GM19467 (cell line): ENCODE results near the gene VPS13D.
"Not testable (repeated sequence)": the region's sequence is repeated elsewhere in the genome, so short reads cannot be mapped to it uniquely, and the experiment has no call there.

ENCODE experiments used
- ATAC-seq: cut with Tn5 transposase; IDR thresholded peaks from one replicate; pipeline ENCODE4 v1.9.1; 2021; ENCODE audit warnings: mild to moderate bottlenecking, moderate library complexity; ENCODE audit not compliant: unreplicated experiment

VPS13D gene

DNA sequence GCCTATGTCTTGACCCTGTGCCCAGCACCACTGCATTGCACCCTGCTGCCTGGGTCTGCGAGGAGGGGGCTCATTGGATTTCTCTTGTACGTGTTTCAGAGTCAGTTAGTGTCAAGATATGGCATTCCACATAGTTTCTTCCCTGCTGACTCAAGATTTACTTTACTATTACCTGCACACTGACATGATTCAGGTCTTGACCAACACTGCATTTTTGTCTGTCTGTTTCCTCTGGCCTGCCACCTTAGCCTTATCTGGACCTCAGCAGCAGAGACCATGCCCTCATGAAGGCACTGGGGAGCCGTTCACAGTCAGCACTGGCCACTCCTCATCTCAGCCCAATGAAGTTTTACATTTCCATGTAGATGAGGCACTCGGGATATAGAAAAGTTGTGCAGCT, 232.8 kb downstream of the VPS13D start:
- no peak for ATAC-seq

- no peak for ATAC-seq
These were observed 234.2 kb downstream of the VPS13D start for GRCh38 chr1:12464045-12464461.

- ATAC-seq, result no peak
These were observed 234.8 kb downstream of the VPS13D start for GRCh38 chr1:12464598-12465056.

DNA sequence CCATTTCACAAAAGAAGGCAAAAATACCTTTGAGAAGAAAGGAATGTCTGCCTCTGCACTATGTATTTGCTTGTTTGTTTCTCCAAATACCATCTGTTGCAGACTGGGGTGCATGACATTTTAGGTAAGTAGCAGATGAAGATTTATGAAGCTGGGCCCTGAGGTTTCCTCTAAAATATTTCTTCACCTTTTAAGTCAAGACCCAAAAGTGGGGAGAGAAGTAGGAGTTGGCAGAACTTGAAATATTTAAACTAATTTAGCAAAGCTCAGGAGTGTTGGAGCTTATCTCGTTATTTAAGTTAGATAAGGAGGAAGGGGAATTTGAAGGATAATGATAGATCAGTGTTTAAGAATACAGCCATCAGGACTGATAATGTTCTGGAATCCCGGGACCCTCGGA, 235.3 kb downstream of the VPS13D start:
- no peak for ATAC-seq

GRCh38 chr1:12466816-12467215, 237.0 kb downstream of the VPS13D start:
- ATAC-seq, result no peak

GRCh38 chr1:12467570-12468286, 237.9 kb downstream of the VPS13D start:
- no peak for ATAC-seq

DNA sequence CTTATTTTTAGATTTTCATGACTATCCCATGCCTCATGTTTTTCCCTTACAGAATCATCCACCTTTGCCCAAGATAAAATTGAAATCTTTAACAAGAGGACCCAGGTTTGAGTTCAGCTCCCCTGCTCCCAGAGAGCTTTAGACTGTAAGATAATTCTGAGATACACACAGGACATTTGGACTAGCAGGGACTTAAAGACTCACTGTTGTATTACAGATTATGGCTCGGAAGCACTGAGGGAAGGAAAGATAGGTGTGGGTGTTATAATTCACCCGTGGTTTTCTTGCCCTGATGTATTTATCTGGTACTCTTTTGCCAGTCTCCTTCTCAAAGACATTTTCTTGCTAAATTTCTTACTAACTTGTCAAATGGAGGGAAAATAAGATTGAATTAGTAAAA, 238.5 kb downstream of the VPS13D start:
- no peak for ATAC-seq

- ATAC-seq, result no peak
These were observed 239.7 kb downstream of the VPS13D start for GRCh38 chr1:12469493-12469892.

DNA sequence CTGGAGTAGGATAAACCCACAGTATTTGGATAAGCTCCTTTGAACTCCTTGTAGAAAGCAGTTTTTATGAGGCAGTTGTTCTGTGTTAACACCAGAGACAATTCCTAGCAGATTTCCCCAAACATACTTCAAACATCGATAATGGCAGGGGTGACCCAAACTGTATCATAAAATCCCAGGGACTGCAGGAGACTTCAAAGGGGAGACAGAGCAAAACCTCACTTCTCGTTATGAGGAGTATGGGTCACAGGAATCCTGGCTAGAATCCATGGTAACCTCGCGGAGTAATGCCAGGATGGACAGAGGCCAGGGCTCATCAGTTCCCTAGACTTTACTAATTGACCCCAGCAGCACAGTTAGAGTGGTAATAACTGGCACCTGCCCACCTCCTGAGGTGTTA, 240.2 kb downstream of the VPS13D start:
- ATAC-seq, result no peak

- not testable (repeated sequence) for ATAC-seq
These were observed 241.1 kb downstream of the VPS13D start for GRCh38 chr1:12470916-12471315.

- no peak for ATAC-seq
These were observed 242.4 kb downstream of the VPS13D start for GRCh38 chr1:12472156-12472797.

DNA sequence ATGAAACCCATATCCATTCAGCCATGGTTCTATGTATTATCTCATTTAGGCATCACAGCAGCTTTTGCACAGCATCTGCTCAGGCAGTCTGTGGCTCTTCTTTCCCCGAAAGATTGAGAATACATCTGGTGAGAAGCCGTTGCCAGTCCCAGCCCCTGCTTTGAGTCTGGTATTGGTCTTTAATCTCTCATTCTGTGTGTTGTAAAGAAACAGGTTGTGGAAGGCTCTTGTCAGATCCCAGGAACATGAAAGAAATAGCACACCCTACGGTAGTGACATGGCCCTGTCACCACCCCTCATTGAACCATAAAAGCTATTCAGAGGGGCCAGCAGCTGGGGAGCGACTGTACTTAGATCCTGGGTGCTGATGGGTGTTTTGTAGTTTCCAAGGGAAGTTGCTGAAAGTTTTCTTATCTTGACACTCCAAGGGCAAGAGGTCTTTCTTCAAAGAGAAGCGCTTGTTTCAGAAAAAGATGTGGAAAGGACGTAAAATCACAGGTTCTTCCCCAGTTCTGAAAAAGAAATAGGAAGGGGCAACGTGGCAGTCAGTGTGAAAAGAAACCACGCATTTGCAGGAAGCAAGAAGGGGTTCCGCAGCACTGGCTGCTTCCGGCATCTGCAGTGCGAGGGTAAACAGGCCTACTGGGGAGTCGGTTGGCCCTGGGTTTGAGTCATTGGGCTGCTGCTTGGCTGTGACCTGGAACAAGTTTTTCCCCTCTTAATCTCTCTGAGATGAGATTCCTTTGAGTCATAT, 243.1 kb downstream of the VPS13D start:
- no peak for ATAC-seq

GRCh38 chr1:12473596-12474362, 243.9 kb downstream of the VPS13D start:
- no peak for ATAC-seq

DNA sequence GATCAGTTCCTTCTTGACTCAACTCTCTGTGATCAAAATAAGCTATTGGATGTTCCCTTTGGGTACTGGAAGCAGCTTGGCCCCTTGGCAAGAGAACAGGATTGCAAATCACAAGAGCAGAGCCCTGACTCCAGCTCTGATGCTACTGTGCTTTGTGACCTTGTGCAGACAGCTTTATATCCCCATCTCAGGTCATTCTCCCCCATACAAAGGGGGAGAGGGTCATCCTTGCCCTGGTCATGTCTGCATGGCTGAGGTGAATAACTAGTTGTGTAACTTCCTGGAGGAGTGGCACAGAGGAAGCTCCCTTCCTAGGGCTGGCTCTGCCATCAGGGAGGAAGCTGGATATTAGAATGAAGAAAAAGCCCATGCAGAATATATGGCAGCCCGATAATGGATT, 245.3 kb downstream of the VPS13D start:
- ATAC-seq, result no peak

DNA sequence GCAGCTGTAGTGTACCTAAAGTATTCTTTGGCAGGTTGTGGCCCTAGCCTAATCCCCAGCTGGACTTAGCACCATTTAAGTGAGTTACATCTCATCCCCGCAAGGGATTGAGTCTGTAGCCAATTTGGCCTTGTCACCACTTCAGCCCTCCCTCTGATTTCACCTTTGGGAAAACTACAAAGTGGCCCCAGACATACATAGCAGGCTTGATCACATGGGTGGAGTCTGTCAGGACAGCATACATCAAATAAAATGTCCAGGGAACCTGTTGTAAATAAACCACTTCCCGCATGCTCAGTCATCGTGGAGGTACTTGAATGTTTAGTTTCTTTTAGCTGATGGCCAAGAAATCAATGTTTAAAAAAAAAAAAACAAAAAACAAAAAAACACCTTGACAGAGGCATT, 245.7 kb downstream of the VPS13D start:
- ATAC-seq, result no peak

- no peak for ATAC-seq
These were observed 246.1 kb downstream of the VPS13D start for GRCh38 chr1:12475947-12476346.

- ATAC-seq, result no peak
These were observed 247.5 kb downstream of the VPS13D start for GRCh38 chr1:12477314-12477713.

DNA sequence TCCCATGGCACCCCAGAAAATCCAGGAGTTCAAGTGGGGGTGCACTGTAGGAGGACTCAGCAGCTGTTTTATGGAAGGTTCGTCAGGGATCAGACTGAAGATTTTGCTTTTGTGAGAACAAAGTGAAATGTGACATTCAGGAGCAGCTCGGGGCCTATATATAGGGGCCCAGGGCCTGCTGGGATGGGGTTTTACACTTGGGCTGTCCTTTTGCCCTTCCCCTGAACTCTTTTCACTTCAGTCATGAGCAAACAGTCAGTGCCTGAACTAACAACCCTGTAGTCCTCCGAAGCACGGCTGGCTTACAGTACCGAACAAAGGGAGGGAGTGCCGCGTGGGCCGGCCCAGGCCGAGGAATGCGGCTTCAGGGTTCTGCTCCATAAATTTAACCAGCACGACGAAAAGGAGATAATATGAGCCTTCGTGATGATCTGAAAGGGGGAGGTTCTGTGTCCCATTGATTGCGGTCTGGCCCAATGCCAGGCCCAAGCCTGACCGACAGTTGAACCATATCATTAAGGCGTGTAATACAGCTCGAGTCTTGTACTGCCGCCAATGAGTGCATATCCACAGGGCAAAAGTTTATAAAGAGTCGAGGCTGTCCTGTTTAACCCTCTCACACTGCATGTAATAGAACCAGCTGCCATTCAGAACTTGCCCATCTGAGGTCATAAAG, 248.2 kb downstream of the VPS13D start:
- no peak for ATAC-seq

- ATAC-seq, result no peak
These were observed 248.8 kb downstream of the VPS13D start for GRCh38 chr1:12478612-12478985.

DNA sequence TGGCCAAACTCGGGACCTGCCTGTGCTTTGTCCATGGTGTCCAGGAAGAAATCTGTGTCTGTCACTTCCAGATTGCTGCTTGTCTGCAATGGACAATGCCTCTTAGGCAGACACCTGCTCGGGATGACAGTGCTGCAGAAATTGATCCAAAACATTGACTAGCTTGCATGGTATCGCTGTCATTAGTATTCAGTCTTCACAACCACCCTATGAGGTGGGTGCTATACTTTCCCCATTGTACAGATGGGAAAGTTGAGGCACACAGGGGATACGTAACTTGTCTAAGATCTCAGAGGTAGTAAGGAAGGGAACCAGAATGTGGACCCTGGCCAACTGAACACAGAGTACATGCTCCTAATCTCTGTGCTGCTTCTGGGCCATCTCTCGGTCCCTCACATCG, 249.5 kb downstream of the VPS13D start:
- no peak for ATAC-seq

GRCh38 chr1:12480041-12480440, 250.2 kb downstream of the VPS13D start:
- ATAC-seq, result no peak
